Measurements from ENCODE around the gene HOMEZ. TPM values are rescaled to one million over a fixed set of nuclear protein-coding genes. Genes with fewer than 3 reads are reported as not detected.

The HOMEZ gene
- total RNA-seq, 2 experiments from 2014 or later = 10.9 to 11.8 TPM

- peak overlapping the region; percentile 97 for H3K27ac Mint-ChIP-seq
- peaks cover 33% of the 10 kb centered on the region for H3K36me3 Mint-ChIP-seq (ENCODE audit: low read depth)
- ChIA-PET CTCF (interaction anchor here (0.7 to 7.1 kb wide), 11 partner anchors 11 to 257 kb away, joined by 3 to 78 read pairs (median 5); partner anchors contain the start of genes HOMEZ and PABPN1), POLR2A (interaction anchor here (0.7 to 6.5 kb wide), 12 partner anchors 9 to 535 kb away, joined by 3 to 139 read pairs (median 8); partner anchors contain the start of genes ACIN1, C14orf119, HOMEZ and OXA1L)
- intact Hi-C loops (cut with micrococcal nuclease) = loop anchor here (2.0 kb wide), 1 partner anchor 19 kb away; the partner anchor contains the start of gene PABPN1
- TF ChIP-seq CTCF (IDR thresholded peaks at IDR 0.05) = no peak
- H3K9me3 Mint-ChIP-seq = no peaks in the 10 kb centered on the region
- ATAC-seq = peak; percentile 8
- H3K4me1 Mint-ChIP-seq (ENCODE audit: low read depth) = peaks cover 20% of the 10 kb centered on the region
- peaks cover 14% of the 10 kb centered on the region for H3K27me3 Mint-ChIP-seq
- no peak for DNase-seq
- peak overlapping the region; percentile 91 for H3K4me3 Mint-ChIP-seq
These were observed 16.0 kb upstream of the HOMEZ start for GRCh38 chr14:23301969-23302289.

- DNase-seq (peak; percentile 97), ATAC-seq (peak; percentile 81)
- H3K27me3 Mint-ChIP-seq = peaks cover 12% of the 10 kb centered on the region
- H3K4me1 Mint-ChIP-seq (ENCODE audit: low read depth) = peaks cover 20% of the 10 kb centered on the region
- H3K27ac Mint-ChIP-seq = peak overlapping the region; percentile 97
- CTCF ChIA-PET = interaction anchor here (0.6 to 7.1 kb wide), 19 partner anchors 8 to 257 kb away, joined by 3 to 78 read pairs (median 3); partner anchors contain the start of genes HOMEZ and PABPN1
- TF ChIP-seq CTCF (IDR thresholded peaks at IDR 0.05) = peak; percentile 73
- H3K4me3 Mint-ChIP-seq = peak overlapping the region; percentile 92
- no peaks in the 10 kb centered on the region for H3K9me3 Mint-ChIP-seq
- intact Hi-C loops (cut with micrococcal nuclease) = loop anchor here (2.0 kb wide), 1 partner anchor 19 kb away; the partner anchor contains the start of gene PABPN1
- POLR2A ChIA-PET = interaction anchor here (1.3 to 6.5 kb wide), 9 partner anchors 8 to 207 kb away, joined by 3 to 139 read pairs (median 9); partner anchors contain the start of genes ACIN1, C14orf119, HOMEZ and PABPN1
- H3K36me3 Mint-ChIP-seq (ENCODE audit: low read depth) = peaks cover 36% of the 10 kb centered on the region
These were observed 15.5 kb upstream of the HOMEZ start for GRCh38 chr14:23301288-23301968.

GRCh38 chr14:23300687-23301223 is 14.8 kb upstream of the HOMEZ start:
- intact Hi-C loops (cut with micrococcal nuclease) = loop anchor here (2.0 kb wide), 1 partner anchor 20 kb away; the partner anchor contains the start of gene PABPN1
- H3K4me3 Mint-ChIP-seq = peak overlapping the region; percentile 92
- peak overlapping the region; percentile 93 for H3K27ac Mint-ChIP-seq
- peaks cover 7% of the 10 kb centered on the region for H3K27me3 Mint-ChIP-seq
- ATAC-seq = no peak
- H3K36me3 Mint-ChIP-seq (ENCODE audit: low read depth) = peaks cover 36% of the 10 kb centered on the region
- POLR2A ChIA-PET = interaction anchor here (1.3 to 6.5 kb wide), 6 partner anchors 8 to 19 kb away, joined by 3 to 139 read pairs (median 16); partner anchors contain the start of genes HOMEZ and PABPN1
- CTCF ChIA-PET = interaction anchor here (0.6 to 7.1 kb wide), 17 partner anchors 9 to 258 kb away, joined by 3 to 78 read pairs (median 3); partner anchors contain the start of genes HOMEZ and PABPN1
- no peak for TF ChIP-seq CTCF (IDR thresholded peaks at IDR 0.05)
- no peaks in the 10 kb centered on the region for H3K9me3 Mint-ChIP-seq
- peaks cover 20% of the 10 kb centered on the region for H3K4me1 Mint-ChIP-seq (ENCODE audit: low read depth)
- peak; percentile 28 for DNase-seq

GRCh38 chr14:23299986-23300686 is 14.2 kb upstream of the HOMEZ start:
- Mint-ChIP-seq H3K36me3 (ENCODE audit: low read depth) (peaks cover 39% of the 10 kb centered on the region), H3K27ac (peak overlapping the region; percentile 93), H3K27me3 (peaks cover 4% of the 10 kb centered on the region), H3K9me3 (no peaks in the 10 kb centered on the region), H3K4me3 (peak overlapping the region; percentile 92), H3K4me1 (ENCODE audit: low read depth) (peaks cover 24% of the 10 kb centered on the region)
- intact Hi-C loops (cut with micrococcal nuclease) = loop anchor here (2.0 to 5.0 kb wide), 2 partner anchors 21 to 178 kb away; partner anchors contain the start of gene PABPN1
- POLR2A ChIA-PET = interaction anchor here (1.3 to 6.5 kb wide), 5 partner anchors 10 to 20 kb away, joined by 3 to 139 read pairs (median 23); partner anchors contain the start of genes HOMEZ and PABPN1
- DNase-seq (no peak), ATAC-seq (no peak)
- CTCF ChIA-PET = interaction anchor here (1.0 to 7.1 kb wide), 10 partner anchors 9 to 179 kb away, joined by 3 to 78 read pairs (median 4); partner anchors contain the start of genes HOMEZ and PABPN1
- no peak for TF ChIP-seq CTCF (IDR thresholded peaks at IDR 0.05)
